GM23338 (cell line): ENCODE results near the gene TCFL5.

Experiments used
- CTCF ChIP-seq, 2 experiments: fragments of 200-600 bp in 1 of 2; sonication (generic) in 1 of 2; conservative IDR thresholded peaks; 2 replicates each; pipeline versions ENCODE4 v1.5.1 to v1.6.1; 2016 to 2017; ENCODE audit warnings: antibody characterized with exemption in 2 of 2, low read depth in 2 of 2, mild to moderate bottlenecking in 2 of 2, moderate library complexity in 1 of 2
- POLR2AphosphoS5 ChIP-seq: IDR thresholded peaks from 2 replicates; pipeline ENCODE4 v1.6.1; 2016; ENCODE audit warnings: antibody characterized with exemption, low read depth

GRCh38 chr20:62826646-62827310 is 34.8 kb downstream of the TCFL5 start:
- TF ChIP-seq CTCF (conservative IDR thresholded peaks at IDR 0.05; ENCODE audit: low read depth in 2 of 2): no peak
- no peak for TF ChIP-seq POLR2AphosphoS5
